NCI-H2107 (cell line): Measurements from ENCODE around the gene TBC1D7.

Source experiments
- DNase-seq: peaks from one replicate; lab custom pipeline; 2025; lab: John Stamatoyannopoulos, UW

Gene TBC1D7

DNA sequence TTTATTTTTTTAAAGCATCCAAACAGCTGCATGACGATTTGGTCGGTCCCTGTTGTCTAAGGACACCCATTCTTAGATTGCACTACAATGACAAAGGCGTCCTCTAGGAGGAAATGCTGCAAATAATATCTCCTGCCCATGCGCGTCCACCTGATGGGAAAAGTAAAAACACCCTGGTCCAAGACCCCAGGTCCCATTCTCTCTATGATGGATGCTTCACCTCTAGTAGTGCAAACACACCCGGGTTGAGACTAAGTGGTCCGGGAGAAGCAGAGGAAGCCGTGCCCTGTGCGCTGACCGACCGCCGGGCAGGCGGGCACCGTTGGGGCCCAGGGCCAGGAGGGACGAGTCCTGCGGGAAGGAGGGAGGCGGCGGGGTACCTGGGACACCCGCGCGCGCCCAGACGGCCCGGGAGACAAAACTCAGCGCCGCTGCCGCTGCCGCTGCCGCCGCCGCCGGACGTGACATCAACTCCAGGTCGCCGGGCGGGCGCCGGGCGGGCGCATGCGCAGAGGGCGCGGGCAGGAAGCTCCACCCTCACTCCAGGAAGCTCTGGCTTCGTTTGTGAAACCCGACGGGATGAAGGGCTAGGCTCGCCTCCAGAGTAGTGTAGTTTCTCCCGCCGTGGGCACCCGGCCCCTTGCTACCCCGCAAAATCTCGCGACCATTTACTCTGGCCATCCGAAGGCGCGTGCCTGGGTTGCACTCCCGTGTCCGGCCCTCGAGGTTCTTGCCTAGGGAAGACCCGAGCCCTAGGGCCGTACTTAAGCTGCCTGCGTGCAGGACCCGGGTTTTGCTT, at the start of gene TBC1D7:
Gene TBC1D7 (minus strand): TSS at position 462 of the 799 bp plus-strand sequence. CDS start 1,639 bp downstream, outside the sequence.
- peak; percentile 71 for DNase-seq

DNA sequence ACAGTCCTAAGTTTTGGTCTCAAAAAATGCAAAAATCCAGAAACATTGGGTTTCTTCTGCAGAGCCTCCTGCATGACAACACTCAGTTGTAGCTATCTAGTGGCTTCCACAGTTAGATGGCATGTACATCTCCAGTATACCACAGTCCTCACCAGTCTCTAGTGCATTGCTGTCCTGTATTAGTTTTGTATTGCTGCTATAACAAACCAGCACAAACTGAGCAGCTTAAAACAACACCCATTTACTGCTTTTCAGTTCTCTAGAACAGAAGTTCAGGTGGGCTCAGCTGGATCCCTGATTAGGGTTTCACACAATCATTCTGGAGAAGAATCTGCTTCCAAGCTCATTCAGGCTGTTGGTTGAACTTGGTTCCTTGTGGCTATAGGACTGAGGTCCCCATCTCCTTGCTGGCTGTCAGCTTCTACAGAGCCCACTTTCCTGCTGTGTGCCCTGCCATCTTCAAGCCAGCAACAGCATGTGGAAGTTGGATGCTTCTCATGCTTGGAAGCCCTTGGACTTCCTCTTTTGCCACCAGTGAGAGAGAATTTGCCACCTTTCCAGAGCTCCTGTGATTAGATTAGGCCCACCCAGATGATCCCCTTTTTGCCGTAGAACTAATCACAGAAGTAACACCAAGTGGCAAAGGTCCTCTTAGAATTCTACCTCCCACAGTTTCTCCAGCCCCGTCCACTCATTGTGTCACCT, 48.9 kb upstream of the TBC1D7 start:
- DNase-seq = no peak

DNA sequence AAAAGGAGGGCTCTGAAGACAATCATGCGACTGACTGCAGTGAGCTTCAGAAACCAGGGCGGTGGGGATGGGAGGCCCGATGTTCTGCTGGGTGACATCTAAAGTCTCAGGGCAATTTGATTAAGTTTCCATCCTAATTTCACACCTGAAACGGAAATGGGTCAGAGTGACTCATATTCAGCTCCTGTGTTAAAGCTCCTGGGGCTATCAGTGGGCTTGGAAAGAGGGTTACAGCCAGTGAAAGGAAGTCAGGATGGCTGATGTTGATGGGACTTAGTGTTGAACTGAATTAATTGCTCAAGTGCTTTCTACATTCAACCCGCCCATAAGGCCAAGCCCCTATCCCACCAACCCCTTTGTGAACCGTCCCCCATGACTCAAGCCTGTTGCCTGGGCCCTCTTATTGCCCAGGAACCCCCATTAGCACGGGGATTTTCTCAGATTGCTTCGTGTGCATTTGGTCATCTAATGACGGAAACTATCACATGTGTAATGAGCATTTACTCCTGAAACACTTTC, 47.1 kb upstream of the TBC1D7 start:
- no peak for DNase-seq

DNA sequence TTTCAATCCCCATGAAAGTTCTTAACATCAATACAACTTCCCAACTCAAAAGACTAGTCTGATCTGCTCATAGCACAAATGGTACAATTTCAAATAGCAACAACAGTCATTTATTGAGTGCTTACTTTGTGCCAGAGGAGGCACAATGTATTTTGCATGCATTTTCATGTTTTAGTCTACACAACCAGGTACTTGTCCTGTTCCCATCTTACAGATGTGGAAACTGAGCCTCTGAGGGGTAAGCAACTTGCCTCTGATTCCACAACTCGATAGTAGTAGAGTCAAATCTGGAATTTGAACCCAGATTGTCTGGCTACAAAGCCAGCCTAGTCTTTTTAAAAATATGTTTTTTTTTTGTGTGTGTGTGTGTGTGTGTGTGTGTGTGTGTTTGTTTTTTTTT, 45.6 kb upstream of the TBC1D7 start:
- no peak for DNase-seq

DNA sequence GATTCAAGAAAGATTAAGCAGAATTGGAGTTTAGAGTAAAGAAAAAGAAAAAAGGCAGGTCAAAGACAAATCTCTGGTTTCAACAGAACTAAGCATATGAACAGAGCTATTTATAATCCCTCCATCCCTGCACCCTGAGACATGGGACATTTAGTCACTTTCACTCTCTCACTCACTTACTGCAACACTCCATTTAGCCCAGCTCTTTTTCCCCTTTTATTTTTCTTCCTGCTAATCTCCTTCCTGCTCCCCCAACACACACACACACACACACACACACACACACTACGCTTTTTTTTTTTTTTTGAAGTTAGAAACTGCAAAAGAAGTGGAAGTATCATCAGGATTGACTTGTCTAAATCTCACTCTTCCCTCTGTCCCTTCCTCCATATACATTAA, 45.1 kb upstream of the TBC1D7 start:
- no peak for DNase-seq

DNA sequence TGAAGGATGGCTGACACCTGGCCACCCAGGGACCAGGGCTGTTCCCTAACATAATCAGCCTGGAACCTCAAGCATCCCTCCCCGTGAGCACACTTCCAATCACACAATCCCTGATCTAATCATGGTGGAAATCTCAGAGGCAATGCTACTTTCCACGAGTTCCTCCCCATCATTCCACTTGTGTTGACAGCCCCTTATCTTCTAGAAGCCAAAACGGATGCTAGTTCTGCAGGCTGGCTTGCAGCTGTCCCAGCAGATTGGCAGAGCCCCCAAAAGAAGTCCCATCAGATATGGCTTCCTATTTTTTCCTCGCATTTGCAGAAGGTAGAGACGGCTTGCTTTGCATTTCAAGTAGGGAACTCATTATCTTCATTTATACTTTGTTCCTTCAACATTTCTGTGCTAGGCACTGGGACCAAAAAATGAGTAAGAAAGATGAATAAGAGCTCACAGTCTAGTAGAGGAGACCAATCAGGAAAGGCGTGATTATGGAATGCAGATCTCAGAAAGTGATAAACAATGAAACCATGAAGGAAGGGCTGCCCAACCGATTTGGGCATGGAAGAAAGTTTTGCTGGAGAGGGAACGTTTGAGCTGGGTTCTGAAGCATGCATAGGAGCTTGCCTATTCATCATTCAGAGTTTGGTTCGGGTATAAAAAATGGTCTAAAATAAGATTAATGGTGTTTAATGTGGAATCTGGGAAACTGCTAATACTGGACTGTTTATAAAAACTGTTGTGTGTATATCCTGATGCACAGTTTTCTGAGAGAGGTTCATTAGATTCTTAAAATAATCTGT, 44.6 kb upstream of the TBC1D7 start:
- no peak for DNase-seq

DNA sequence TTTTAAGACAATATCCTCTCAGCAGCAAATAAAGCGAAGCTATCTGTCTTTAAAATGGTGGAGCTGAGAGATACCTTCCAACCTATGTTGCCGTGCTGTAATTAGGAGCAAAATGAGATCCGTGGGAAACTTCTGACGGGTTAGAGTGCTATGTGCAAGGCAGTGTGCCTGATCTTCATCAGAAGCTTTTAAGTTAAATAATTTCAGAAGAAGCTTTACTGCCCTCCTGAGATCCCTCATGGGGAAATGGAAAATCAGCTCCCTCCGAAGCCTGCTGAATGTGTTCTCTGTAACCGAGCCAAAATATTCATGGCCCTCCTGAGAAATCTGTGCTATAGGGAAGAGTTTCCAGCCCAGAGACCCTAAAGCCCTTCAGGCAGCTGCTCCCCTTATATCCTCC, 43.7 kb upstream of the TBC1D7 start:
- DNase-seq = no peak

DNA sequence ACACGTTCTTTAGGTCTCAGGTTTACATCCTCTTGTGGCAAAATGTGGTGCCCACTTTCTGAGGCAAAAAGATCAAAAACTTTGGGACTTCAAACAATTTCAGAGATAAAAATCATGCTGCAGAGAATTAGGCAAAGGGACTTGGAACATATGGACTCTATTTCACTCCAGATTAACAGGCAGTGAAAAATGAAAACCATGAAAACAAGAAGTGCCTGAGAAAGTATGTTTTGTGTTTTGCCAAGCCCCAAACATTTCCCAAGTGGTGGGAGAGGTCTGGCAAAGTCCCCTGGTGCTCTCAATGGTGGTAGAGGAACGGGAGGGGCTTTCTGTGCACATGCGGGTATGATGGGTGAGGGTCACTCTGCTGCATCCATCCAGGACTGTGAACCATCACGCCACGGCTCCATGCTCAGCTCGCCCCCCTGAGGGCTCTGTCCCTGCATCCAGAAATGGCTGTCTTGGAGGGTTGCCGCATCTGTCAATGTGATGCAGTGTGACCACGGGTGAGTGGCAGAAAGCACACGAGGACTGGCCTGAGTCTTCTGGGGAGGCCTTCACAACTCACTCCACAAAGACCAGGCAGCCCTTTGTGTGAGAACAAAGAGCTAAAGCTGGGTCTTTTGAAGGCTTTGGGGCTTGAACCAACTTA, 43.2 kb upstream of the TBC1D7 start:
- no peak for DNase-seq

DNA sequence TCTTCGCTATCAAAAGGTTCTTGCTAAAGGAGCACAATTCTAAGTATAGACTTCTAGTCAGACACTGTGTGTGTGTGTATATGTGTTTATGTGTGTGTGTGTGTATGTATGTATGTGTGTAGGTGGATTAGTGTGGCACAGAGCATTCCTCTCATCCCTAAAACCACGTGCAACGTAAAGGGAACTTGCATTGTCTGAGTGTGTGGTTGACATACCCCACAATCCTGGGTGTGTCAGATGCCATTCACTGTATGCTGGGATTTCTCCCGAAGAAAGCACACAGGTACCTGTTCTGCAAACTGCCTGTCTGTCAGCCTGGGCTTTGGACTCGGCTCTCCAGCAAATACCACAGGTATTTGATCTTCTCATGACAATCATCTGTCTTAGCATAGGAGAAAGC, 42.3 kb upstream of the TBC1D7 start:
- DNase-seq = no peak

DNA sequence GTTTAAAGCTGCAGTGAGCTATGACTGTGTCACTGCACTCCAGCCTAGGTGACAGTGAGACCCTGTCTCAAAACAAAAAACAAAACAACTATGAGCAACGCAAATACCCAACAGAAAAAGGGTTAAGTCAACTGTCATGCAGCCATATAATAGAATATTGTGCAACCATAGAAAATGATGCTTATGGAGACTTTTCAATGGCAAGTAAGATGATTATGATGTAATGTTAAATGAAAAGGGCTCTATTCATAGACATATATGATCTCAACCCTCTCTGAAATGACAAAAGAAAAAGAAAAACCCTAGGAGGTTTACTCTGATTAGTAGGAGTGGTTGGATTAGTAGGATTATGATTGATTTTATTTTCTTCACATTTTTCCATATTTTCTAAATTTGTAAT, 41.3 kb upstream of the TBC1D7 start:
- DNase-seq = no peak

DNA sequence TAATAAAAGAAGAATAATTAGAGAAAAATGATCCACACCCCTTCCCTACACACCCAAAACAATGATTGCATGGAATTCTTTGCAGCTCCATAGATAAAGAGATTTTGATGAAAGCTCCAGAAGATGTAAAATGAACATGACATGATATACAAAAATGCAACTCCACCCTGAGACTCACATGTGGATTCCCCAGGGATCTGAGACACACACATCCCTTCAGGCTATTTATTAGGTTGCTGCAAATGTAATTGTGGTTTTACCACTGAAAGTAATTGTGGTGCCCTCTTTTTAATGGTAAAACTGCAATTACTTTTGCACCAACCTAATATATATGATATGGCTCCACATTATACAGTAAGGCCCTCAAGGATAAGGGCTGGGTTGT, 40.4 kb upstream of the TBC1D7 start:
- no peak for DNase-seq

DNA sequence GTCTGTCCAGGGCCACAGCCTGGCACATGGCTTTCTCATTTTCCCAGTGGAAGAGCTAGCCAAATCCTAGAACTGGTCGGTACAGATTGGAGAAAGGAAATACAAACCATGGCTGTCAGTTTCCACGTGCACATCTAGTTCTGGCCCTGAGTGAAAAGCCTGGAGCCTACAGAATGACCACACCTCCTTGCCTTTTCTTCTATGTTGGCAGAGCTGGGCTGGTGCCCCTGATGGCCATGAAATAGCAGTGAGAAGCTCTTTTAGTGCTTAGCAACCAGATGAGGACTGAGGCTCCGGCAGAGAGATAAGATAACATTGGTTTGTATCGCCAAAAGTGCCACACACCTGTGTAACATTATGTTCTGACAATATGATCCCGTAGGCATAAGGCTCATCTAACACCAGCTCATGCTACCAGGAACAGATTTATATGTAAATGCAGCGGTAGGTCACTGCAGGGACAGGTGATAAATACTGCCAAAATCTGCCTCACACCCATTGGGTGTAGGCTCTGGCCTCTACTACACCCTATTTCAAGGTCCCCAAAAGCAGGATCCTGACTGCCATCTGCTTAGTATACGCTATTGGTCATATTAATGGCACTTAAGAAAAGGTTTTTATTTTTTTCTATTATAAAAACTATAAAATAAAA, 39.9 kb upstream of the TBC1D7 start:
- DNase-seq = no peak

DNA sequence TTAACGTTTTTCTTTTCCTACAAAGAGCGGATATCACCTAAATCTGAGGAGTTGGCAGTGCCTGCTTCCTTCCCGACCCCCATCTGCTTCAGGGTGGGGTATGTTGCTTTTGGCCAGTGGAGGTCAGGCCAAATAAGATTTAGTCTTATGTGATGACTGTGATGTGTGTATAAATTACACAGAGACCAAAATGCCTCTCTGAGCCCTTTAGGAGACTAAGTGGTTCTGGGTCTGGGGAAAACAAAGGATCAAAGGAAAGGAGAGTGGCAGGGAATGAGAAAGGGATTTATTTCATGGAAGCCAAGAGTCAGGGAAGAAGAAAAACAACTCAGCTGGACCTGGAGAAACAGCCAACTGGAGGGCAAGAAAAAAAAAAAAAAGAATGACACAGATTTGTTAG, 39.1 kb upstream of the TBC1D7 start:
- DNase-seq = no peak

DNA sequence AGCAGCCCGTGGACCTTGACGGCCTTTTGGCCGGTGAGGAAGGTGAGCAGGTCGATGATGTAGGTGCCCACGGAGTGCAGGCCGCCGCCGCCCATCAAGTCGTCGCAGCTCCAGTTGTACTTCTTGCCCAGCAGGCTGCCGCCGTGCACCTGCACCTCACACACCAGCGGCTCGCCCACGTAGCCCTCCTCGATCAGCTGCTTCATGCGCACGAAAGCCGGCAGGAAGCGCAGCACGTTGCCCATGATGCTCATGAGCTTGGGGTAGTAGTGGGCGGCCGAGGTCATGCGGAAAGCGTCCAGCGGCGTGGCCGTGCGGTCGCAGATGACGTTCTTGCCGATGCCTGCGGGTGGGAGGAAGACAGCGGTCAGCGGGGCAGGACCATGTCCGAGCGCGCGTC, 37.0 kb upstream of the TBC1D7 start:
- no peak for DNase-seq

DNA sequence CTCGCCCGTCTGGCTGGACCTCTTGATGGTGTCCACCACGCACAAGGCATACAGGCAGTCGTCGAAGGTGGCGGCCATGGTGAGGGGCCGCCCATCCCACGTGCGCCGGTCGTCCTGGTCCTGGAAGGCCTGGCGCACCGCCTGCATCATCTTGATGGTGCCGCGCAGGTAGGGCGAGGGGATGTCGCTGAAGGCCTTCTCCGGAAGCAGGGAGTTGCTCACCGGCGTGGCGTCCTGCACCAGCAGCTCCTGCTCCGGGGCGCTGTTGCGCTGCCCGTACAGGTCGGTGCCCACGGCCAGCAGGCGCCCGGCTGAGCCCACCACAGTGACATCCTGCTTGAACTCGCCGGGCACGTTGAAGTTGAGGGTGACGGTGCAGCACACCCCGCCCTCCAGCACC, 36.5 kb upstream of the TBC1D7 start:
- no peak for DNase-seq

DNA sequence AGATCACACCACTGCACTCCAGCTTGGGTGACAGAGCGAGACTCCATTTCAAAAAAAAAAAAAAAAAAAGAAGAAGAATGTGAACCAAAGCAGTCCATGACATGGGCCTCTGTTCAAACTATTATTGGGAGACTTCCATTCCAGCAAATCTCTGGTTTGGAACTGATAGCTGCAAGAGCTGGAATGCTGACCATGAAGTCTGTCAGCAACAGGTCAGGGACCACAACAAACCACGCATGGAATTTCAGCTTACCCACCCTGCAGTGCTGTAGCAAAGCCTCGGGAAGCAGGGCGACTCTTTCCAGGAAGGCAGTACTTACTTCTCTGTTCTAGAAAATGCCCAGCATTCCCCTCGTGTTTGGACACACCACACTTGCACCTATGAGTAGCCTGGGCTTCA, 34.1 kb upstream of the TBC1D7 start:
- DNase-seq = no peak

DNA sequence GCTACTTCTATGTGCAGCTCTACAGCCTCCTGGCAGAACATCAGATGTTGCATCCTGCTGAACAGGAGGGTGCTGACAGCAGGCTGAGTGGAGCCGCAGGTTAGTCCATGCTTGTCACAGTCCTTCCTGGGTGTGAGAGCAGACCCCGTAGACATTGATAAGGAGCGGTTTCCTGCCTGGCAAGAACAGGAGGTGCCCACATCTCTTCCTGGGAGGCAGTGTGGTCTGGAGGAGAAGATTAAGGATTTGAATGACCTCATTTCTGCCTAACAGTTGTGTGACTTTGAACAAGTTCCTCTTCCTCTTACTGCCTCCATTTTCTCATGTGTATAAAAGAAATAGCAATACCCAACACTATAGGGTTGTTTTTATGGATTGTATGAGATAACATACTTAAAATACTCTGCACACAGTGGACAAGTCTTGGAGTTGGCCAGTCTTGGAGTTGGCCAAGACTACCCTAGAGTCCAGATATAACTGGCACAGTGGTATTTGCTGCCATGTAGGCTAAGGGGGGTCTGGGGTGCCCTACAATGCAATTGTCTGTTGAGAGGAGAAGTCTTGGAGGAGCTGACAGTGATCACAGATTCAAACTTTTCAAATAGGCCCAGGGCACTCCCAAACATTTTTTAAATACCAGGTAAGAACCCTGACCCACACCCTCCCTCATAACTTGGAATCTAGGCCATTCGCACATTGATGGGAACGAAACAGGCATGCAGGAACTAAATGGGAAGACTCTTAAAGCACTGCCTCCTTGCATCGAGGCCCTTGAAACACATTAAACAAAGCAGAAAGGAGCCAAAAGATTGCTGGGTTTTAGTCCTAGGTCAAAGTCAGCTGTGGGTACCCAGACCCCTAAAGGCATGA, 32.6 kb upstream of the TBC1D7 start:
- DNase-seq = no peak

DNA sequence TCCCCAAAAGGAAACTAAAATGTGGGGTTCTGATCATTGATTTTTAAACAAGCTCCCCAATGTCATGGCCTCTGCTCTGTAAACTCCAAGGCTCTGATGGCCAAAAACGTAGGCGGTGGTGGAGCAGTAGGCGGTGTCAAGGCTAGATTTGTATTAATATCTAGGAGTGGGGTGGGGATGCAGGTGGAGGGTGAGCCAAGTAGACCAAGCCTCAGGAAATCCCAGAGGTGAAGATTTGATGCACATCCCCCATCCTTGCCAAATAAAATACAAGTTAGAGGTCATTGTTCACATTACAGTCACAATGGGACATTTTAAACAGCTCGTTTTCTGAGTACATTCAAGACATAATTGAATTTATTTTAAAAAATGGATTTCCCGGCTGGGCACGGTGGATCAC, 30.9 kb upstream of the TBC1D7 start:
- no peak for DNase-seq

DNA sequence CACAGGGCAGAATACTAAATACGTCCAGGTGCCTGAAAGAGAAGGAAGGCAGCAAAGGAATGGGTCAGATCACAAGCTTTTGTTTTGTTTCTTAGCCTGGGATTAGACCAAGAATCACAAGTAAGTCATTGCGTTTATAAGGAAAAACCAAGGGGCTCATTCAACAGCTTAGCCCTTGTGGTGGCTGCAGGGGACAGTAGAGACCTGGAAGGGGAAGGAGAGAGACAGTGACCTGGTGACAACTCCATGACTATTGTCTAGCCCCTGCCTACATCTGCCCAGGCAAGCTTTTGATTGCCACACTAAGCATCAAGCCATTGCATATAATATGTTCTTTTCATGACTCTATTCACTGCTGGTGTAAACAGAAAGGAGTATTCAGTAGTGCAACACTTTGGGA, 30.2 kb upstream of the TBC1D7 start:
- DNase-seq = no peak

DNA sequence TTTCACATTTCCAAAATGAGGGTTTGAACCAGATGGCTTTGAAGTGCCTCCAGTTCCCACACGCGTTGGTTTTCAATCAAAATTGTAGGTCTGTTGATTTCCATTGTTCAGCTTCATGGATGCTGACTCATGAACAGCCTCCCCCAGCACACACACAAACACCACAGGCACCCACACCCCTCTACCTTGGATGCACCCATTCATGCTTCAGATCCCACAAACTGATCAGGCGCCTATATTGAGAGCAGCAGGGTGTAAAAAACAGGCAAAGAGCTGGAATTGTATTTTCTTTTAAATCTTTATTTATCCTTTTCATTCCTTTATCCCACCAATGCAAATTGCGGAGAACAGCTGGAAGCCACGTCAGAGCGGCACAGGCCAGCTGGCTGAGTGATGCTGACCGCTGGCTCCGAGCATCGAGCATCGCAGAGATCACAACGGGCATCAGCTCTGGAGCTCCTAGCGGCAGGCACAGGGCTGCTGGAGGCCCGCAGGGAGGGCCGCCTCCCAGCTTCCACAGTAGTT, 29.3 kb upstream of the TBC1D7 start:
- no peak for DNase-seq
